Suprapubic skin (tissue), 4 donors: ENCODE data around the gene SCFD1. TPM values are rescaled to one million over a fixed set of nuclear protein-coding genes. Genes with fewer than 3 reads are reported as not detected.
"Not testable (repeated sequence)": the region's sequence is repeated elsewhere in the genome, so short reads cannot be mapped to it uniquely, and the experiment has no call there.

ENCODE experiments used
- DNase-seq, 2 donors: peaks; one replicate each; pipeline ENCODE4 v3.0.0-alpha.2; 2019; ENCODE audit warnings: low spot score in 2 of 2
- H3K27ac ChIP-seq: fragments of 200-600 bp; sonication (generic); one replicate; pipeline ENCODE4 v1.5.1; 2019
- H3K27me3 ChIP-seq: fragments of 200-600 bp; sonication (generic); one replicate; pipeline ENCODE4 v1.5.1; 2019
- H3K36me3 ChIP-seq: fragments of 200-600 bp; sonication (generic); one replicate; pipeline ENCODE4 v1.5.1; 2019
- H3K4me1 ChIP-seq: fragments of 200-600 bp; sonication (generic); one replicate; pipeline ENCODE4 v1.5.1; 2019
- H3K4me3 ChIP-seq: fragments of 200-600 bp; sonication (generic); one replicate; pipeline ENCODE4 v1.5.1; 2019; ENCODE audit warnings: mild to moderate bottlenecking
- H3K9me3 ChIP-seq: fragments of 200-600 bp; sonication (generic); one replicate; pipeline ENCODE4 v1.5.1; 2019
- EP300 ChIP-seq: sonication (generic); formaldehyde crosslinking; IDR thresholded peaks from one replicate; pipeline ENCODE4 v1.6.1; 2017; ENCODE audit warnings: antibody characterized with exemption
- POLR2A ChIP-seq, 2 donors: fragments of 450-650 bp; IDR thresholded peaks; one replicate each; pipeline ENCODE4 v1.6.1; 2017; ENCODE audit warnings: antibody characterized with exemption in 2 of 2, mild to moderate bottlenecking in 2 of 2, moderate library complexity in 2 of 2
- POLR2AphosphoS5 ChIP-seq, 3 donors: sonication (generic); formaldehyde crosslinking; IDR thresholded peaks; one replicate each; pipeline ENCODE4 v1.6.1; 2017; ENCODE audit warnings: antibody characterized with exemption in 3 of 3
- WGBS: methylation state at CpG from one replicate; pipeline ENCODE4 v1.1.5; 2018; 5-methylcytosine and 5-hydroxymethylcytosine counted together
- total RNA-seq, 4 donors: library from RNA; depleted of rRNA; stranded (reverse); fragments of >200 nt; gene quantifications; one replicate each; pipeline ENCODE4 v1.1.0, GENCODE V29; 2016
- TF ChIP-seq, protein P1 (sequence below), 2 donors: fragments of 200-600 bp in 1 of 2; fragments of 450-650 bp in 1 of 2; sonication (generic) in 1 of 2; IDR thresholded peaks; one replicate each; pipeline ENCODE4 v1.5.1; 2016 to 2019; ENCODE audit warnings: antibody characterized with exemption in 2 of 2, mild to moderate bottlenecking in 1 of 2, moderate library complexity in 1 of 2

SCFD1 gene
- 10 to 100 TPM; 26.4 to 84.2 (median 49.9) TPM for total RNA-seq

DNA sequence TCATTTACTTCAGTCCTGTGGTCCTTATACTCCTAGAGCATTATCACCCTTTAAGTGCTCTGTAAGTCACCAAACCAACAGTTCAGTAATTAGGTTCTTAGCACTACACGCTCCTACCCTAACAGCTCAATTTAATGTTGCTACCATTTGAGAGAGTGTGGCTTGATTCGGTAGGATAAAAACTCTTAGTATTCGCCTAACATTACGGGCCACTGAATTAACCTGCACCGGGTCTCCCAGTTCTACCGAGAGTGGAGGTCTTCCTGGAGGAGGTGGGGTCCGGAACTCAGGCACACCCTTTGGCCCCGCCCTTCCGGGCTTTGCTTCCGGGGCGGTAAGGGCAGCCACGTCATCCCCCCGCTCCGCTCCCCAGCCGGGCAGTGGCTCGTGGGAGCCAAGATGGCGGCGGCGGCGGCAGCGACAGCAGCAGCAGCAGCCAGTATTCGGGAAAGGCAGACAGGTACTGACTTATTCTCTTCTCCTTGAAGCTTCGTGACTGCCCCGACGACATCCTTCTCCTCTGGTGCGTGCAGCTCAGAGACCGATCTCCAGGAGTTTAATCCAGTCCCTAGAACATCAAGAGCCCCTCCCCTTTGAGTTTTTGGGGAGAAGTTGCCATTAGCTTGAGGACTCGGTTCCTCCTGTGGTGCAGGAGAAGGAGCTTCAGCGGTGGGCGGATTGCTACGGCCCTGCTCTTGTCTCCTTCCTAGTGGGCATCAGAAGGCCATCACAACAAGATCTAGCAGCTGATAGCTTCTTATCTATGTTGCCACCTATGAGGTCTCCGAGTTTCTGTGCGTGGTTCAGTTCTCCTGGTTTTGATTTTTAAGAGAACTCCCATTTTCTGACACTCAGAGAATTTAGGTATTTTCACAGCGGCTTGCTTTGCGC, at the start of gene SCFD1:
TSS of gene SCFD1 (plus strand) at position 380 of the 891 bp plus-strand sequence. CDS start at position 400, 20 bp downstream.
- H3K4me1 ChIP-seq = peaks cover 32% of the 10 kb centered on the region
- 2% methylated on average over 23 of the region's 35 CpGs for WGBS
- TF ChIP-seq, protein P1, sequence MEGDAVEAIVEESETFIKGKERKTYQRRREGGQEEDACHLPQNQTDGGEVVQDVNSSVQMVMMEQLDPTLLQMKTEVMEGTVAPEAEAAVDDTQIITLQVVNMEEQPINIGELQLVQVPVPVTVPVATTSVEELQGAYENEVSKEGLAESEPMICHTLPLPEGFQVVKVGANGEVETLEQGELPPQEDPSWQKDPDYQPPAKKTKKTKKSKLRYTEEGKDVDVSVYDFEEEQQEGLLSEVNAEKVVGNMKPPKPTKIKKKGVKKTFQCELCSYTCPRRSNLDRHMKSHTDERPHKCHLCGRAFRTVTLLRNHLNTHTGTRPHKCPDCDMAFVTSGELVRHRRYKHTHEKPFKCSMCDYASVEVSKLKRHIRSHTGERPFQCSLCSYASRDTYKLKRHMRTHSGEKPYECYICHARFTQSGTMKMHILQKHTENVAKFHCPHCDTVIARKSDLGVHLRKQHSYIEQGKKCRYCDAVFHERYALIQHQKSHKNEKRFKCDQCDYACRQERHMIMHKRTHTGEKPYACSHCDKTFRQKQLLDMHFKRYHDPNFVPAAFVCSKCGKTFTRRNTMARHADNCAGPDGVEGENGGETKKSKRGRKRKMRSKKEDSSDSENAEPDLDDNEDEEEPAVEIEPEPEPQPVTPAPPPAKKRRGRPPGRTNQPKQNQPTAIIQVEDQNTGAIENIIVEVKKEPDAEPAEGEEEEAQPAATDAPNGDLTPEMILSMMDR (IDR thresholded peaks at IDR 0.05) = no peak
- TF ChIP-seq POLR2A (IDR thresholded peaks at IDR 0.05) = peak; percentile 72 to 95
- no peak for TF ChIP-seq EP300
- TF ChIP-seq POLR2AphosphoS5 (IDR thresholded peaks at IDR 0.05) = peak; percentile 84 to 95 (median 90)
- H3K9me3 ChIP-seq = no peaks in the 10 kb centered on the region
- H3K27me3 ChIP-seq = no peaks in the 10 kb centered on the region
- DNase-seq = peak; percentile 94 to 95
- no peaks in the 10 kb centered on the region for H3K36me3 ChIP-seq
- H3K27ac ChIP-seq = peak within 1 kb of the TSS; percentile 92
- H3K4me3 ChIP-seq = peak within 1 kb of the TSS; percentile 90

DNA sequence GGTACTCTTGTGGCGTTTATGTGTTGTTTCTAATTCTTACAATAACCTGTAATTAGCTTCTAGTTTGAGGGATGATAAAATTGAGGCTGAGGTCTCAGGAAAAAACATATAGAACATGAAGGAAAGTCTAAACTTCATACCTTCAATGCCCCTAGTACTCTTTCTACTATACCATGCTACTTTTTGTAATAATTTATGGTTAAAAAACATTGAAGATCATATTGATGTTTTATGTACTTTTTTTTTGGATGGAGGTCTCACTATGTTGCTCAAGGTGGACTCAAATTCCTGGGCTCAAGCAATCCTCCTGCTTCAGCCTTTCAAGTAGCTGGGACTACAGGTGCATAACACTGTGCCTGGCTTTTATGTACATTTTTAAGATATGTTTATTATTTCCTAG, 49.3 kb upstream of the SCFD1 start:
- H3K9me3 ChIP-seq = no peaks in the 10 kb centered on the region
- no peak for TF ChIP-seq POLR2AphosphoS5 (IDR thresholded peaks at IDR 0.05)
- no peak for TF ChIP-seq POLR2A (IDR thresholded peaks at IDR 0.05)
- TF ChIP-seq EP300 = no peak
- TF ChIP-seq, protein P1 (IDR thresholded peaks at IDR 0.05) = no peak
- DNase-seq = no peak
- H3K4me1 ChIP-seq = peaks cover 9% of the 10 kb centered on the region
- no peaks in the 10 kb centered on the region for H3K36me3 ChIP-seq
- 97% methylated on average over 1 of the region's 1 CpG for WGBS
- H3K27ac ChIP-seq = no peak overlapping the region
- no peak overlapping the region for H3K4me3 ChIP-seq
- H3K27me3 ChIP-seq = no peaks in the 10 kb centered on the region

GRCh38 chr14:30573226-30573814, 48.8 kb upstream of the SCFD1 start:
- Histone ChIP-seq H3K9me3 (no peaks in the 10 kb centered on the region), H3K27ac (no peak overlapping the region), H3K4me1 (peaks cover 9% of the 10 kb centered on the region), H3K4me3 (no peak overlapping the region), H3K27me3 (no peaks in the 10 kb centered on the region), H3K36me3 (no peaks in the 10 kb centered on the region)
- no peak for TF ChIP-seq EP300
- TF ChIP-seq POLR2A (IDR thresholded peaks at IDR 0.05) = no peak
- TF ChIP-seq POLR2AphosphoS5 (IDR thresholded peaks at IDR 0.05) = no peak
- TF ChIP-seq, protein P1 (IDR thresholded peaks at IDR 0.05) = no peak
- DNase-seq = no peak
- 81% methylated on average over 5 of the region's 5 CpGs for WGBS

GRCh38 chr14:30573966-30574365, 48.2 kb upstream of the SCFD1 start:
- DNase-seq = no peak
- H3K4me1 ChIP-seq = peaks cover 9% of the 10 kb centered on the region
- 78% methylated on average over 2 of the region's 2 CpGs for WGBS
- no peaks in the 10 kb centered on the region for H3K27me3 ChIP-seq
- no peaks in the 10 kb centered on the region for H3K36me3 ChIP-seq
- no peaks in the 10 kb centered on the region for H3K9me3 ChIP-seq
- no peak overlapping the region for H3K27ac ChIP-seq
- H3K4me3 ChIP-seq = no peak overlapping the region
- TF ChIP-seq POLR2AphosphoS5 (IDR thresholded peaks at IDR 0.05) = no peak
- TF ChIP-seq, protein P1 (IDR thresholded peaks at IDR 0.05) = no peak

- not testable (repeated sequence) for H3K4me3 ChIP-seq, H3K9me3 ChIP-seq, H3K4me1 ChIP-seq, H3K27me3 ChIP-seq, DNase-seq, H3K36me3 ChIP-seq, H3K27ac ChIP-seq
- 95% methylated on average over 3 of the region's 3 CpGs for WGBS
These were observed 47.3 kb upstream of the SCFD1 start for GRCh38 chr14:30574777-30575176.

DNA sequence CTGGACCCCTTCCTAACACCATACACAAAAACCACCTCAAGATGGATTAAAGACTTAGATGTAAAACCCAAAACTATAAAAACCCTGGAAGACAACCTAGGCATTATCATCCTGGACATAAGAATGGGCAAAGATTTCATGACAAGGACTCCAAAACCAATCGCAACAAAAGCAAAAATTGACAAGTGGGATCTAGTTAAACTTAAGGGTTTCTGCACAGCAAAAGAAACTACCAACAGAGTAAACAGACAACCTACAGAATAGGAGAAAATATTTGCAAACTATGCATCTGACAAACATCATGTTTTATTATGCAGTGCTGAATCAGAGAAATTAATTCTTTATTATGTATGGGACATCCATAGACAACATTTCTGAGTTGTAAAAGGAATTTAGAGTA, 45.8 kb upstream of the SCFD1 start:
- not testable (repeated sequence) for H3K27me3 ChIP-seq, H3K4me1 ChIP-seq, DNase-seq, H3K36me3 ChIP-seq, H3K9me3 ChIP-seq, H3K4me3 ChIP-seq, H3K27ac ChIP-seq
- 96% methylated on average over 1 of the region's 1 CpG for WGBS
